Astrocyte (in vitro differentiated cells and primary cell): Measurements from ENCODE around the gene ITPKB. TPM values are rescaled to one million over a fixed set of nuclear protein-coding genes. Genes with fewer than 3 reads are reported as not detected.

Experiments used
- DNase-seq: peaks from one replicate; pipeline ENCODE4 v3.0.0-alpha.2; 2010; ENCODE audit warnings: low read depth
- FAIRE-seq: peaks from 2 replicates; lab custom pipeline; 2011; peaks lifted over from hg19 to GRCh38; lab: Jason Lieb, UNC
- H2AFZ ChIP-seq: 2 replicates; pipeline ENCODE4 v1.6.0; 2012; ENCODE audit warnings: low read depth, low read length, inconsistent platforms
- H3K27ac ChIP-seq: 2 replicates; pipeline ENCODE4 v1.5.1; 2011; ENCODE audit warnings: low read depth, low read length, inconsistent platforms
- H3K27me3 ChIP-seq: 2 replicates; pipeline ENCODE4 v1.6.0; 2011; ENCODE audit warnings: low read length, inconsistent platforms; ENCODE audit not compliant: insufficient read depth
- H3K36me3 ChIP-seq: 2 replicates; pipeline ENCODE4 v1.5.1; 2011; ENCODE audit warnings: low read length, inconsistent platforms; ENCODE audit not compliant: insufficient read depth
- H3K4me1 ChIP-seq: 2 replicates; pipeline ENCODE4 v1.5.1; 2011; ENCODE audit warnings: low read length, inconsistent platforms; ENCODE audit not compliant: insufficient read depth
- H3K4me2 ChIP-seq: 2 replicates; pipeline ENCODE4 v1.6.0; 2012; ENCODE audit warnings: low read length, inconsistent platforms
- H3K4me3 ChIP-seq: 2 replicates; pipeline ENCODE4 v1.5.1; 2011; ENCODE audit warnings: low read depth, mild to moderate bottlenecking, low read length, inconsistent platforms; ENCODE audit not compliant: insufficient read depth
- H3K79me2 ChIP-seq: 2 replicates; pipeline ENCODE4 v1.6.0; 2012; ENCODE audit warnings: mild to moderate bottlenecking, low read length, inconsistent platforms; ENCODE audit not compliant: insufficient read depth
- H3K9ac ChIP-seq: 2 replicates; pipeline ENCODE4 v1.6.0; 2012; ENCODE audit warnings: mild to moderate bottlenecking, low read length, inconsistent platforms
- H3K9me3 ChIP-seq: 2 replicates; pipeline ENCODE4 v1.5.1; 2012; ENCODE audit warnings: low read depth, mild to moderate bottlenecking, low read length, inconsistent platforms; ENCODE audit not compliant: insufficient read depth
- H4K20me1 ChIP-seq: 2 replicates; pipeline ENCODE4 v1.6.0; 2012; ENCODE audit warnings: low read length, inconsistent platforms; ENCODE audit not compliant: insufficient read depth
- H3K27ac Mint-ChIP-seq: one replicate; pipeline ENCODE4 v1.8.0; 2021; ENCODE audit warnings: mild to moderate bottlenecking, mixed read lengths; ENCODE audit not compliant: unreplicated experiment
- H3K27me3 Mint-ChIP-seq: one replicate; pipeline ENCODE4 v1.8.0; 2021; ENCODE audit warnings: low read depth, mixed read lengths; ENCODE audit not compliant: unreplicated experiment
- H3K36me3 Mint-ChIP-seq: one replicate; pipeline ENCODE4 v1.8.0; 2021; ENCODE audit warnings: low read depth, mixed read lengths; ENCODE audit not compliant: unreplicated experiment
- H3K4me1 Mint-ChIP-seq: one replicate; pipeline ENCODE4 v1.8.0; 2021; ENCODE audit warnings: low read depth, mixed read lengths; ENCODE audit not compliant: unreplicated experiment
- H3K4me3 Mint-ChIP-seq: one replicate; pipeline ENCODE4 v1.8.0; 2021; ENCODE audit warnings: mild to moderate bottlenecking, moderate library complexity, mixed read lengths; ENCODE audit not compliant: unreplicated experiment
- H3K9me3 Mint-ChIP-seq: one replicate; pipeline ENCODE4 v1.8.0; 2021; ENCODE audit warnings: mild to moderate bottlenecking, mixed read lengths; ENCODE audit not compliant: unreplicated experiment
- EZH2 ChIP-seq: IDR thresholded peaks from 2 replicates; pipeline ENCODE4 v1.6.1; 2012; ENCODE audit warnings: mild to moderate bottlenecking, low read length, inconsistent platforms; ENCODE audit not compliant: insufficient read depth
- total RNA-seq: library from RNA; stranded (reverse); gene quantifications from 2 replicates; pipeline ENCODE4 v1.2.1, GENCODE V29; 2021
- TF ChIP-seq, protein P1 (sequence below): IDR thresholded peaks from 2 replicates; pipeline ENCODE4 v1.5.1; 2011; ENCODE audit warnings: low read depth, mild to moderate bottlenecking, inconsistent platforms, low read length, moderate library complexity; ENCODE audit not compliant: insufficient read depth

The ITPKB gene
- total RNA-seq, 1 donor from 2014 or later = 10.5 TPM

DNA sequence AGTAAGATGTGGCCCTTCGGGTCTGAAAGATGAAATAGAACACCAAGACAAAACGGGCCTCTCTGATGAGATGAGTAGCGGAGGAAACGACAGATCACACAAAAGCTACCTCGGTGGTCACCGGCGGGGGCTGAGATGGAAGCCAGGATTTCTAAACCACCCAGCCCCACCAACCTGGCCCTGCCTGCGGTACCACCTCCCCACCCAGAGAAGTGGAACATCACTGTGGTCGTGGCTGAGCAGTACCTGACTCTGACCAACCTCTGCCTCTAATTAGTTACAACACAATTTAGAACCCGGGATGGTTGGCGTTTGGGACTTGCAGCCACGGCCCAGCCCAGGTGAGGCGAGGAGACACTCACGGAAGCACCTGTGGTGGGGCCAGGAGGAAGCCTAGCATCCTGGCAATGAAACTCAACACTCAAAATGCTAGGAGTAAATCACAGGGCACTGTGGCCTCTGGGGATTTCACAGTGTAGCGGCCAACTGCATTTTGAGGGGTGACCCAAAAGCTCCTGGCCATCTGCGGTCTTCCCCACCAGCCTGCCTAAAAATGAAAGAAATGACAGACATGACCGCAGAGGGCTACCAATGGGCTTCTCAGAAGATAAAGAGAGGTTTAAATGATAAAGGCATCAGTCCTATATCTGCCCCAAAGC, 73.4 kb downstream of the ITPKB start:
- H3K79me2 ChIP-seq = peaks cover 4% of the 10 kb centered on the region

DNA sequence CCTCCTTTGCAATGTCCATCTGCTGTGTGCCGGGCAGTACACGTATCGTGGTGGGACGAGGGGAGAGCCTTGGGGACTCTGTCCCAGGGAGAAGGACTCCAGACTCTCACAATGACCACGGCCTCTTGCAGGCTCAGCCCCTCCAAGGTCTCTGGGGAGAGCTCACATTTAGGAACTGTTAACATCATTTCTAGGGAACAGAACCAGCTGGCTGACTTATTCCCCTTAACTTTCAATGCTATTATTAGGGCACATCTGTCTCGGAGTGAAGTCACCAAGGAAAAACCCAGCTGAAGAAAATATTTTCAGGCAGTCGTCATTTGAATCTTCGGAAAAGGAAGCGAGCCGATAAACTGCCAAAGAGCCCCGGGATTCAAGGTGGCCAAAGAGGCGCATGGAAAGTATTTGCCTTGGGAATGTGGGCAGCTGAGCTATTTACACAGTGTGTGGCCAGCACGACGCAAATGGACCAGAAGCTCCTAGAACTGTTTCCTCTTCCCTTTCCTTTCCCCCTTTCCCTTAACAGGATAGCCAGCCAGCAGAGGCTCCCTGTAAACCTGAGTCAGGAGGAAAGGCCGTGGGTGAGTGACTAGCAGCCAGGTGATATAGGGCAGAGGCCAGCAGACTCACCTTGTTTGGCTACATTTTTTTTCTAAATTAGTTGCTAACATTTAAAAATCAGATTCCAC, 74.5 kb downstream of the ITPKB start:
- Mint-ChIP-seq H3K4me1 (peaks cover 42% of the 10 kb centered on the region), H3K9me3 (no peaks in the 10 kb centered on the region), H3K36me3 (no peaks in the 10 kb centered on the region), H3K27ac (no peak overlapping the region), H3K27me3 (no peaks in the 10 kb centered on the region), H3K4me3 (peak overlapping the region; percentile 8)
- Histone ChIP-seq H3K36me3 (no peaks in the 10 kb centered on the region), H3K27me3 (no peaks in the 10 kb centered on the region), H2AFZ (no peak overlapping the region), H3K4me3 (peak overlapping the region; percentile 34), H3K9me3 (no peaks in the 10 kb centered on the region), H3K79me2 (peaks cover 4% of the 10 kb centered on the region), H3K27ac (peak overlapping the region; percentile 89), H3K4me1 (peaks cover 41% of the 10 kb centered on the region), H3K9ac (peak overlapping the region; percentile 78), H3K4me2 (peak overlapping the region; percentile 81), H4K20me1 (no peaks in the 10 kb centered on the region)
- DNase-seq (peak; percentile 93), FAIRE-seq (no peak)
- TF ChIP-seq, protein P1, sequence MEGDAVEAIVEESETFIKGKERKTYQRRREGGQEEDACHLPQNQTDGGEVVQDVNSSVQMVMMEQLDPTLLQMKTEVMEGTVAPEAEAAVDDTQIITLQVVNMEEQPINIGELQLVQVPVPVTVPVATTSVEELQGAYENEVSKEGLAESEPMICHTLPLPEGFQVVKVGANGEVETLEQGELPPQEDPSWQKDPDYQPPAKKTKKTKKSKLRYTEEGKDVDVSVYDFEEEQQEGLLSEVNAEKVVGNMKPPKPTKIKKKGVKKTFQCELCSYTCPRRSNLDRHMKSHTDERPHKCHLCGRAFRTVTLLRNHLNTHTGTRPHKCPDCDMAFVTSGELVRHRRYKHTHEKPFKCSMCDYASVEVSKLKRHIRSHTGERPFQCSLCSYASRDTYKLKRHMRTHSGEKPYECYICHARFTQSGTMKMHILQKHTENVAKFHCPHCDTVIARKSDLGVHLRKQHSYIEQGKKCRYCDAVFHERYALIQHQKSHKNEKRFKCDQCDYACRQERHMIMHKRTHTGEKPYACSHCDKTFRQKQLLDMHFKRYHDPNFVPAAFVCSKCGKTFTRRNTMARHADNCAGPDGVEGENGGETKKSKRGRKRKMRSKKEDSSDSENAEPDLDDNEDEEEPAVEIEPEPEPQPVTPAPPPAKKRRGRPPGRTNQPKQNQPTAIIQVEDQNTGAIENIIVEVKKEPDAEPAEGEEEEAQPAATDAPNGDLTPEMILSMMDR = no peak
- TF ChIP-seq EZH2 = no peak

More for the DNA sequence above, 73.4 kb downstream of the ITPKB start:
- Histone ChIP-seq H3K9me3 (no peaks in the 10 kb centered on the region), H3K27me3 (no peaks in the 10 kb centered on the region), H3K4me1 (peaks cover 41% of the 10 kb centered on the region), H3K27ac (no peak overlapping the region), H3K36me3 (no peaks in the 10 kb centered on the region), H2AFZ (no peak overlapping the region), H3K4me3 (no peak overlapping the region), H3K9ac (no peak overlapping the region), H4K20me1 (no peaks in the 10 kb centered on the region), H3K4me2 (no peak overlapping the region)
- H3K27me3 Mint-ChIP-seq = no peaks in the 10 kb centered on the region
- H3K9me3 Mint-ChIP-seq = no peaks in the 10 kb centered on the region
- H3K36me3 Mint-ChIP-seq = no peaks in the 10 kb centered on the region
- peaks cover 42% of the 10 kb centered on the region for H3K4me1 Mint-ChIP-seq
- no peak for FAIRE-seq
- TF ChIP-seq EZH2 = no peak
- TF ChIP-seq, protein P1 = no peak
- no peak for DNase-seq
- no peak overlapping the region for H3K4me3 Mint-ChIP-seq
- H3K27ac Mint-ChIP-seq = no peak overlapping the region

DNA sequence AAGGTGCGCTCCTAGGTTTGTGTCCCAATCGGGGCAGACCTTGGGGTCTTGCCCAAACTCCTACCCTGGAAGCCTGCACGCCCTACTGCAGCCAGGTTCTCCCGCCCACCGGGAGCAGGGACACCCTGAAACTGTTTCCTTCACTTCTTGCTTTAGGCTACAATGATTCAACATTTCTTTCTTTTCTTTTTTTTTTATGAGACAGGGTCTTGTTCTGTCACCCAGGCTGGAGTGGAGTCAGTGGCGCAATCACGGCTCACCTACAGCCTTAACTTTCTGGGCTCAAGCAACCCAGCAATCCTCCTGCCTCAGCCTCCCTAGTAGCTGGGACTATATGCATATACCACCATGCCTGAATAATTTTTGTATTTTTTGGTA, 75.8 kb downstream of the ITPKB start:
- Histone ChIP-seq H3K9me3 (no peaks in the 10 kb centered on the region), H3K27me3 (no peaks in the 10 kb centered on the region), H3K4me3 (no peak overlapping the region), H3K36me3 (no peaks in the 10 kb centered on the region), H3K9ac (peak overlapping the region; percentile 78), H3K4me1 (peaks cover 41% of the 10 kb centered on the region), H3K27ac (peak overlapping the region; percentile 89), H4K20me1 (no peaks in the 10 kb centered on the region), H3K4me2 (peak overlapping the region; percentile 81), H2AFZ (no peak overlapping the region), H3K79me2 (peaks cover 4% of the 10 kb centered on the region)
- Mint-ChIP-seq H3K4me3 (peak overlapping the region; percentile 34), H3K36me3 (no peaks in the 10 kb centered on the region), H3K27me3 (no peaks in the 10 kb centered on the region), H3K27ac (no peak overlapping the region), H3K4me1 (peaks cover 43% of the 10 kb centered on the region), H3K9me3 (no peaks in the 10 kb centered on the region)
- FAIRE-seq = no peak
- no peak for TF ChIP-seq EZH2
- TF ChIP-seq, protein P1 = no peak
- DNase-seq = no peak
